ENCODE results near the gene DDX11. TPM values are rescaled to one million over a fixed set of nuclear protein-coding genes. Genes with fewer than 3 reads are reported as not detected.
"Not testable (repeated sequence)": the region's sequence is repeated elsewhere in the genome, so short reads cannot be mapped to it uniquely, and the experiment has no call there.

DDX11 gene
- total and polyA plus RNA-seq, 4 donors, result 3.3 to 26.6 (median 13.5) TPM

- DNase-seq; H3K9me3 ChIP-seq (ENCODE audit: control insufficient read depth, low read length); H3K36me3 ChIP-seq (ENCODE audit: control insufficient read depth in 1 of 2, insufficient read depth in 2 of 2, low read length in 1 of 2); H3K27me3 ChIP-seq (ENCODE audit: control insufficient read depth in 1 of 2, insufficient read depth in 2 of 2, low read length in 1 of 2); intact Hi-C loops (cut with DNase I); ATAC-seq (ENCODE audit: low FRiP score); H3K4me3 ChIP-seq (ENCODE audit: low read length in 2 of 2); H3K27ac ChIP-seq (ENCODE audit: low read depth in 1 of 2, low read length in 2 of 2); H3K4me1 ChIP-seq (ENCODE audit: control insufficient read depth in 1 of 2, insufficient read depth in 2 of 2, low read length in 2 of 2): not testable (repeated sequence)
- WGBS, 2 donors, result 90 to 93% methylated on average over 7 to 9 of the region's 9 CpGs
These were observed 25.1 kb downstream of the DDX11 start for GRCh38 chr12:31098771-31099170.

- H3K27me3 ChIP-seq (ENCODE audit: control insufficient read depth in 1 of 2, insufficient read depth in 2 of 2, low read length in 1 of 2); H3K4me3 ChIP-seq (ENCODE audit: low read length in 2 of 2); DNase-seq; H3K9me3 ChIP-seq (ENCODE audit: control insufficient read depth, low read length); H3K27ac ChIP-seq (ENCODE audit: low read depth in 1 of 2, low read length in 2 of 2); intact Hi-C loops (cut with DNase I); H3K36me3 ChIP-seq (ENCODE audit: control insufficient read depth in 1 of 2, insufficient read depth in 2 of 2, low read length in 1 of 2); ATAC-seq (ENCODE audit: low FRiP score); H3K4me1 ChIP-seq (ENCODE audit: control insufficient read depth in 1 of 2, insufficient read depth in 2 of 2, low read length in 2 of 2): not testable (repeated sequence)
- 75 to 78% methylated on average over 2 of the region's 2 CpGs for WGBS, 2 donors
These were observed 25.8 kb downstream of the DDX11 start for GRCh38 chr12:31099434-31099833.

- H3K9me3 ChIP-seq (ENCODE audit: control insufficient read depth, low read length); intact Hi-C loops (cut with DNase I); H3K4me3 ChIP-seq (ENCODE audit: low read length in 2 of 2); DNase-seq; H3K27ac ChIP-seq (ENCODE audit: low read depth in 1 of 2, low read length in 2 of 2); H3K27me3 ChIP-seq (ENCODE audit: control insufficient read depth in 1 of 2, insufficient read depth in 2 of 2, low read length in 1 of 2); ATAC-seq (ENCODE audit: low FRiP score); H3K36me3 ChIP-seq (ENCODE audit: control insufficient read depth in 1 of 2, insufficient read depth in 2 of 2, low read length in 1 of 2); H3K4me1 ChIP-seq (ENCODE audit: control insufficient read depth in 1 of 2, insufficient read depth in 2 of 2, low read length in 2 of 2): not testable (repeated sequence)
- 85 to 86% methylated on average over 22 to 26 of the region's 26 CpGs for WGBS, 2 donors
These were observed 27.0 kb downstream of the DDX11 start for GRCh38 chr12:31100503-31101208.

- H3K27ac ChIP-seq (ENCODE audit: low read depth in 1 of 2, low read length in 2 of 2); ATAC-seq (ENCODE audit: low FRiP score); H3K36me3 ChIP-seq (ENCODE audit: control insufficient read depth in 1 of 2, insufficient read depth in 2 of 2, low read length in 1 of 2); H3K9me3 ChIP-seq (ENCODE audit: control insufficient read depth, low read length); intact Hi-C loops (cut with DNase I); H3K27me3 ChIP-seq (ENCODE audit: control insufficient read depth in 1 of 2, insufficient read depth in 2 of 2, low read length in 1 of 2); H3K4me3 ChIP-seq (ENCODE audit: low read length in 2 of 2); DNase-seq; H3K4me1 ChIP-seq (ENCODE audit: control insufficient read depth in 1 of 2, insufficient read depth in 2 of 2, low read length in 2 of 2): not testable (repeated sequence)
- 73 to 85% methylated on average over 8 of the region's 8 CpGs for WGBS, 2 donors
These were observed 28.5 kb downstream of the DDX11 start for GRCh38 chr12:31102125-31102524.

GRCh38 chr12:31102596-31102995 lies 28.9 kb downstream of the DDX11 start:
- ATAC-seq (ENCODE audit: low FRiP score); H3K4me3 ChIP-seq (ENCODE audit: low read length in 2 of 2); H3K27me3 ChIP-seq (ENCODE audit: control insufficient read depth in 1 of 2, insufficient read depth in 2 of 2, low read length in 1 of 2); H3K9me3 ChIP-seq (ENCODE audit: control insufficient read depth, low read length); intact Hi-C loops (cut with DNase I); H3K4me1 ChIP-seq (ENCODE audit: control insufficient read depth in 1 of 2, insufficient read depth in 2 of 2, low read length in 2 of 2); H3K27ac ChIP-seq (ENCODE audit: low read depth in 1 of 2, low read length in 2 of 2); H3K36me3 ChIP-seq (ENCODE audit: control insufficient read depth in 1 of 2, insufficient read depth in 2 of 2, low read length in 1 of 2); DNase-seq: not testable (repeated sequence)
- WGBS, 2 donors, result 92 to 93% methylated on average over 9 of the region's 9 CpGs

GRCh38 chr12:31103561-31103975 lies 29.9 kb downstream of the DDX11 start:
- H3K4me1 ChIP-seq (ENCODE audit: control insufficient read depth in 1 of 2, insufficient read depth in 2 of 2, low read length in 2 of 2); H3K36me3 ChIP-seq (ENCODE audit: control insufficient read depth in 1 of 2, insufficient read depth in 2 of 2, low read length in 1 of 2); H3K27me3 ChIP-seq (ENCODE audit: control insufficient read depth in 1 of 2, insufficient read depth in 2 of 2, low read length in 1 of 2); H3K9me3 ChIP-seq (ENCODE audit: control insufficient read depth, low read length); ATAC-seq (ENCODE audit: low FRiP score); DNase-seq; H3K27ac ChIP-seq (ENCODE audit: low read depth in 1 of 2, low read length in 2 of 2); intact Hi-C loops (cut with DNase I); H3K4me3 ChIP-seq (ENCODE audit: low read length in 2 of 2): not testable (repeated sequence)
- 79 to 81% methylated on average over 14 to 16 of the region's 16 CpGs for WGBS, 2 donors

- WGBS, 2 donors, result 50 to 55% methylated on average over 4 of the region's 4 CpGs
- DNase-seq; H3K27ac ChIP-seq (ENCODE audit: low read depth in 1 of 2, low read length in 2 of 2); ATAC-seq (ENCODE audit: low FRiP score); H3K9me3 ChIP-seq (ENCODE audit: control insufficient read depth, low read length); H3K4me1 ChIP-seq (ENCODE audit: control insufficient read depth in 1 of 2, insufficient read depth in 2 of 2, low read length in 2 of 2); H3K36me3 ChIP-seq (ENCODE audit: control insufficient read depth in 1 of 2, insufficient read depth in 2 of 2, low read length in 1 of 2); intact Hi-C loops (cut with DNase I); H3K4me3 ChIP-seq (ENCODE audit: low read length in 2 of 2); H3K27me3 ChIP-seq (ENCODE audit: control insufficient read depth in 1 of 2, insufficient read depth in 2 of 2, low read length in 1 of 2): not testable (repeated sequence)
These were observed 30.6 kb downstream of the DDX11 start for GRCh38 chr12:31104220-31104619.

GRCh38 chr12:31104773-31105172 lies 31.1 kb downstream of the DDX11 start:
- ATAC-seq (ENCODE audit: low FRiP score), result not testable (repeated sequence)

GRCh38 chr12:31105668-31106067 lies 32.0 kb downstream of the DDX11 start:
- WGBS, 2 donors, result 83 to 85% methylated on average over 8 of the region's 8 CpGs
- intact Hi-C loops (cut with DNase I), result no loop called here
- Histone ChIP-seq H3K27me3 (ENCODE audit: control insufficient read depth in 1 of 2, insufficient read depth in 2 of 2, low read length in 1 of 2) (no peaks in the 10 kb centered on the region), H3K36me3 (ENCODE audit: control insufficient read depth in 1 of 2, insufficient read depth in 2 of 2, low read length in 1 of 2) (no peaks in the 10 kb centered on the region), H3K9me3 (ENCODE audit: control insufficient read depth, low read length) (no peaks in the 10 kb centered on the region), H3K27ac (ENCODE audit: low read depth in 1 of 2, low read length in 2 of 2) (no peak overlapping the region), H3K4me1 (ENCODE audit: control insufficient read depth in 1 of 2, insufficient read depth in 2 of 2, low read length in 2 of 2) (no peaks in the 10 kb centered on the region), H3K4me3 (ENCODE audit: low read length in 2 of 2) (no peak overlapping the region)
- ATAC-seq (ENCODE audit: low FRiP score) (no peak), DNase-seq (no peak)

More at GRCh38 chr12:31104773-31105172, 31.1 kb downstream of the DDX11 start:
- H3K27me3 ChIP-seq (ENCODE audit: control insufficient read depth in 1 of 2, insufficient read depth in 2 of 2, low read length in 1 of 2); H3K36me3 ChIP-seq (ENCODE audit: control insufficient read depth in 1 of 2, insufficient read depth in 2 of 2, low read length in 1 of 2); DNase-seq; H3K4me1 ChIP-seq (ENCODE audit: control insufficient read depth in 1 of 2, insufficient read depth in 2 of 2, low read length in 2 of 2); H3K27ac ChIP-seq (ENCODE audit: low read depth in 1 of 2, low read length in 2 of 2); H3K4me3 ChIP-seq (ENCODE audit: low read length in 2 of 2); intact Hi-C loops (cut with DNase I); H3K9me3 ChIP-seq (ENCODE audit: control insufficient read depth, low read length): not testable (repeated sequence)
- WGBS, 2 donors, result 88 to 90% methylated on average over 12 to 14 of the region's 14 CpGs
